Ishikawa (cell line): Measurements from ENCODE around the gene NDRG4.

Source experiments
- CEBPB ChIP-seq: IDR thresholded peaks from 2 replicates; pipeline ENCODE4 v1.6.1; 2012
- CREB1 ChIP-seq: IDR thresholded peaks from 2 replicates; pipeline ENCODE4 v1.6.1; 2012; ENCODE audit warnings: low read depth
- EGR1 ChIP-seq: IDR thresholded peaks from 2 replicates; pipeline ENCODE4 v1.6.1; 2012
- EP300 ChIP-seq: IDR thresholded peaks from 2 replicates; pipeline ENCODE4 v1.6.1; 2012; ENCODE audit warnings: borderline replicate concordance
- FOXM1 ChIP-seq: IDR thresholded peaks from 2 replicates; pipeline ENCODE4 v1.6.1; 2012; ENCODE audit warnings: low read depth, borderline replicate concordance
- NFIC ChIP-seq: IDR thresholded peaks from 2 replicates; pipeline ENCODE4 v1.6.1; 2012
- RAD21 ChIP-seq: IDR thresholded peaks from 2 replicates; pipeline ENCODE4 v1.6.1; 2012; ENCODE audit warnings: low read depth
- REST ChIP-seq: IDR thresholded peaks from 2 replicates; pipeline ENCODE4 v1.6.1; 2012; ENCODE audit warnings: low read depth, mild to moderate bottlenecking
- TAF1 ChIP-seq: IDR thresholded peaks from 2 replicates; pipeline ENCODE4 v1.6.1; 2012; ENCODE audit warnings: low read depth, mild to moderate bottlenecking
- TCF12 ChIP-seq: IDR thresholded peaks from 2 replicates; pipeline ENCODE4 v1.6.1; 2012; ENCODE audit warnings: low read depth
- TEAD4 ChIP-seq: IDR thresholded peaks from 2 replicates; pipeline ENCODE4 v1.6.1; 2012
- USF1 ChIP-seq: IDR thresholded peaks from 2 replicates; pipeline ENCODE4 v1.6.1; 2012
- YY1 ChIP-seq: IDR thresholded peaks from 2 replicates; pipeline ENCODE4 v1.6.1; 2012; ENCODE audit warnings: low read depth
- ZBTB7A ChIP-seq: IDR thresholded peaks from 2 replicates; pipeline ENCODE4 v1.6.1; 2012; ENCODE audit warnings: low read depth
- TF ChIP-seq, protein P1 (sequence below): IDR thresholded peaks from 2 replicates; pipeline ENCODE4 v1.6.1; 2012

The NDRG4 gene

DNA sequence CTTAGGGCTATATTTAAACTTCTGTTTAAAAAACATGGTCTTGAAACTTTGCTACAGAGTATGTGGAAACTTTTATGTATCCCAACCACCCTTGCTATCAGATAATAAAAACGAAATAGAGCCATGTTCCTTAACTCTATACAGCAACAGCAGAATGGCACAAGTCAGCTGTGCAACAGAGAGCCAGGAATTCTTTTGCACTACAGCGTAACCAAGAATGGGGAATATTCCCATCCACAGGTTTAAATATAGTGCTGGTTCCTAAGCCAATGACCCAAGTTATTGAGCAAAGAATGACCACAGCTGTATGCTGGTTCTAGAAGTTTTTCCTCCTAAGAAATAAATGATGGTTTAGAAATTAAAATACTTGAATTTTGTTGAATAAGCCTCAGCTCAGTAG lies 48.4 kb downstream of the NDRG4 start:
- TF ChIP-seq RAD21 (no peak), TAF1 (no peak), EP300 (no peak), NFIC (no peak), CREB1 (no peak), USF1 (no peak), CEBPB (no peak), TEAD4 (no peak), ZBTB7A (no peak), YY1 (no peak), REST (no peak), TCF12 (no peak), FOXM1 (no peak), EGR1 (no peak)
- TF ChIP-seq, protein P1, sequence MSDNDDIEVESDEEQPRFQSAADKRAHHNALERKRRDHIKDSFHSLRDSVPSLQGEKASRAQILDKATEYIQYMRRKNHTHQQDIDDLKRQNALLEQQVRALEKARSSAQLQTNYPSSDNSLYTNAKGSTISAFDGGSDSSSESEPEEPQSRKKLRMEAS: no peak

DNA sequence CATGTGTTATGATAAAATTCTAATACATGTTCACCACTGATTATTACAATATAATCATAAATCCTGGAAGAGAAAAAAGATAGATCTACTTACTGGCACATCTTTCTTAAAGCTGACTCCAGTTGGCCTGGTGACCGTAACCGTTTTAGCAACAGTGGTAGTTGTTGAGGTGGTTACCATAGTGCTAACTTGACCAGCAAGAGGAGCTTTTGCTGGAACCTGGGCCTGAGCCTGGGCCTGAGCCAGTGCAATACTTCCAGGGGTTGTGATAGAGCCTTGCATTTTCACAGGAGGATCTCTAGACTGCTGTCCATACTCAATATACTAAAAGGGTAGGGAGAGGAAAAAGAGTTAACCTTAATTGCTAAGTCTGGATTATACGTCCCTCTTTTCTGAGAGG lies 51.6 kb downstream of the NDRG4 start:
- TF ChIP-seq CREB1 (no peak), TAF1 (no peak), RAD21 (no peak), YY1 (no peak), TCF12 (no peak), ZBTB7A (no peak), USF1 (no peak), REST (no peak)

GRCh38 chr16:58556678-58557077 lies 56.7 kb downstream of the NDRG4 start:
- TF ChIP-seq EGR1 (no peak), TCF12 (no peak)
